Measurements from ENCODE around the gene JAGN1.
"Not testable (repeated sequence)": the region's sequence is repeated elsewhere in the genome, so short reads cannot be mapped to it uniquely, and the experiment has no call there.

JAGN1 gene

DNA sequence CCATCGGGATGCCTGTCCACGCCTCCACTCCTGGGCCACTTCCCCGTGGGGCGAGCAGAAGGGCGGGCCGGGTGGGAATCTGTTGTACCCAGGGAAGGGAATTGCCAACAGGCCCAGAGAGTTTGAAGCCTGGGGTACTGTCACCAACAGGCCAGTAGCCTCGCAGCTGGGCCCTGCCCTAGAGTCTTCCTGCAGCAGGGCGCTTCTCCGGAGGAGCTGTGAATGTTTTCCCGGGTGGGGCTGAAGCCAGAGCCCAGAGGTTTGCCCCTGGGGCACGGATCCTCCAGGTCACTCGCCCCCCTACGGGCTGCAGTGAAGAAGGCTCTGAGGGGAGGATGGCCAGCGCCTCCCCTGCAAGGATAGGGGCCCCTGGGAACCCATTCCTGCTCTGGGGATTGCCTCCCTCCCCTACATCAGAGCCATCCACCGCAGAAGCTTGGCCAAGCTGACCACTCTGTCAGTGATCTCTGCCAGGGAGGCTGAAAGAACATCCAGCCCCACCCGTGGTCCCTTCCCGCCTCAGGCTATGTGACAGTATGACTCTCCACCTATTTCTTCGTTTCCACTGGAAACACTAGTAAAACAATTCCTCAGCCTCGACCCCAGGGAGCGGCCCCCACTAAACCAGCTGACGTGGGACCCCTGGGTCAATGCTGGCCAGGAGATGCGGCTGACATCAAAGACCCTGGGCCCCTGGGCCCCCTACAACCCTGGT is 27.2 kb upstream of the JAGN1 start:
- H3K4me3 ChIP-seq (ENCODE audit: low read length), result no peak overlapping the region
- TF ChIP-seq, protein P1, sequence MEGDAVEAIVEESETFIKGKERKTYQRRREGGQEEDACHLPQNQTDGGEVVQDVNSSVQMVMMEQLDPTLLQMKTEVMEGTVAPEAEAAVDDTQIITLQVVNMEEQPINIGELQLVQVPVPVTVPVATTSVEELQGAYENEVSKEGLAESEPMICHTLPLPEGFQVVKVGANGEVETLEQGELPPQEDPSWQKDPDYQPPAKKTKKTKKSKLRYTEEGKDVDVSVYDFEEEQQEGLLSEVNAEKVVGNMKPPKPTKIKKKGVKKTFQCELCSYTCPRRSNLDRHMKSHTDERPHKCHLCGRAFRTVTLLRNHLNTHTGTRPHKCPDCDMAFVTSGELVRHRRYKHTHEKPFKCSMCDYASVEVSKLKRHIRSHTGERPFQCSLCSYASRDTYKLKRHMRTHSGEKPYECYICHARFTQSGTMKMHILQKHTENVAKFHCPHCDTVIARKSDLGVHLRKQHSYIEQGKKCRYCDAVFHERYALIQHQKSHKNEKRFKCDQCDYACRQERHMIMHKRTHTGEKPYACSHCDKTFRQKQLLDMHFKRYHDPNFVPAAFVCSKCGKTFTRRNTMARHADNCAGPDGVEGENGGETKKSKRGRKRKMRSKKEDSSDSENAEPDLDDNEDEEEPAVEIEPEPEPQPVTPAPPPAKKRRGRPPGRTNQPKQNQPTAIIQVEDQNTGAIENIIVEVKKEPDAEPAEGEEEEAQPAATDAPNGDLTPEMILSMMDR (conservative IDR thresholded peaks at IDR 0.05; ENCODE audit: low read depth, low read length), result no peak
- DNase-seq (ENCODE audit: low read depth), result no peak

DNA sequence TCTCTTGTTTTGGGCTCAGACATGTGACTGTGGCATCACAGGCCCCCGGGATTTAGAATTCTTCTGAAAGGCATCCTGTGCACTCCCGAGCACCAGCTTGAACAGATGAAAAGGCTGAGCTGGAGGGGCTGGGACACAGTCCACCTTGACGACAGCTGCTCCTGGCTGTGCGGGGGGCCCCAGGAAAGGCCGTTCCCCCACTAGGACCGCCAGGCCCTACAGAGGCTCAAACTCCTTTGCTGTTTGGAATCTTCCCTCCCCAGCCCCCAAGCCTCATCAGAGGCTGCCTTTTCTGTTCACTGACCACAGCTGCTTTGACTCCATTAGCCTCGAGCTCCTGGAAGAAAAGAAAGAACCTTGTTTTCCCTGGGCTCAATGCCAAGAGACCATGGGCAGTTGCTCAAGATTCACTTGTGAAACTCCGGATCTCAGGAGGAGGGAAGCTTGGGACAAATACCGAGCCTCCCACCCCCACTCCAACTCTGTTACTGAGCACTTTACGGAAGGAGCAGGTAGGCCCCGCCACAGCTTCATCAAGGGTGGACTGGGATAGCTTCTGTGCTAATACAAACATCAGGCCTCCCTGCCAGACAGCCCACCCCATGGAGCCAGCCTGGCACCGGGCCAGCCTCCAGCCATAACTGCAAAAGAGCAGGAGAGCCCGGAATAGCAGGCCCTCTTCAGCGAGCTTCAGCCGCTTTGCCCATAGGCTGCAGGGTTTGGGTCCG is 26.0 kb upstream of the JAGN1 start:
- no peak overlapping the region for H3K4me3 ChIP-seq (ENCODE audit: low read length)
- peak; percentile 64 for DNase-seq (ENCODE audit: low read depth)
- TF ChIP-seq, protein P1 (conservative IDR thresholded peaks at IDR 0.05; ENCODE audit: low read depth, low read length), result no peak

DNA sequence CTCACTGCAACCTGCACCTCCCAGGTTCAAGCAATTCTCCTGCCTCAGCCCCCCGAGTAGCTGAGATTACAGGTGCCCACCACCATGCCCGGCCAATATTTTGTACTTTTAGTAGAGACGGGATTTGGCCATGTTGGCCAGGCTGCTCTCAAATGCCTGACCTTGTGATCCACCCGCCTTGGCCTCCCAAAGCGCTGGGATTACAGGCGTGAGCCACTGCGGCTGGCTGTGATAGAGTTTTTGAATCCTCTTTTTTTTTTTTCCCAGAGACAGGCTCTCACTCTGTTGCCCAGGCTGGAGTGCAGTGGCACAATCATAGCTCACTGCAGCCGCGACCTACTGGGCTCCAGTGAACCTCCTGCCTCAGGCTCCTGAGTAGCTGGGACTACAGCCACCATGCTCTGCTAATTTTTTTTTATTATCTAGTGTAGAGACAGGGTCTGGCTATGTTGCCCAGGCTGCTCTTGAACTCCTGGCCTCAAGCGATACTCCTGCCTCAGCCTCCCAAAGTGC is 25.2 kb upstream of the JAGN1 start:
- H3K4me3 ChIP-seq (ENCODE audit: low read length), result not testable (repeated sequence)

DNA sequence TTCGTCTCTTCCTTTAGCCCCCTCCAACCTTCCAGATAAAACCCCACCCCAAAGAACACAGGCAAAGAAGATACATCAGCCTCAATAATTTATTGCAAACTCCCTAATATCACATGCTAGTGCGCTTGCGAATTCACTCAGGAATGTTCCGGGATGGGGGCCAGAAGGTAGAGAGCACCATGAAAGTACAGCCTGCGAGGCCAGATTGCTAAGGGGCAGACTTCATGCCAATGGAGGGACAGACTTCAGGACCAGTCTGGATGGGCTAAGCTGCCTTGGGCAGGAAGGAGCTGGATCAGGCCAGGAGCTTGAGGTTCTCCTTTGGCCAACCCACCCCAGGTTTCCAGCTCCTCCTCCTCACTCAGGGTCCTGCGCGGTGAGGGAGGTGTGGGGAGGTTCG is 23.8 kb upstream of the JAGN1 start:
- TF ChIP-seq, protein P1 (conservative IDR thresholded peaks at IDR 0.05; ENCODE audit: low read depth, low read length), result no peak
- no peak for DNase-seq (ENCODE audit: low read depth)
- no peak overlapping the region for H3K4me3 ChIP-seq (ENCODE audit: low read length)

More for the DNA sequence above, 25.2 kb upstream of the JAGN1 start:
- not testable (repeated sequence) for DNase-seq (ENCODE audit: low read depth)

DNA sequence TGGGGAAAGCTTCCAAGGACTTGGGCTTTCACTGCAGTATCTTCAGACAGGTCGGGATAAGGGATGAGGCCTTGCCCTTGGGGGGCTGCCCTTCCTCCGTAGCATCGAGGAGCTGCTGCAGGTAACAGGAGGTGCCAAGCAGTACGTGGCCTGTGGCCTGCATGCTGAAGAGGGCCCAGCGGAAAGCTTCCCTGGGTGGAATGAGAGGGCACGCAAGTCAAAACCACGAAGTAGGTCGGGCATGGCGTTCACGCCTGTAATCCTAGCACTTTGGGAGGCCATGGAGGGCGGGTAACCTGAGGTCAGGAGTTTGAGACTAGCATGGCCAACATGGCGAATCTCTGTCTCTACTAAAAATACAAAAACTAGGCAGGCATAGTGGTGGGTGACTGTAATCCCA is 23.3 kb upstream of the JAGN1 start:
- DNase-seq (ENCODE audit: low read depth), result no peak
- no peak overlapping the region for H3K4me3 ChIP-seq (ENCODE audit: low read length)
- TF ChIP-seq, protein P1 (conservative IDR thresholded peaks at IDR 0.05; ENCODE audit: low read depth, low read length), result no peak

DNA sequence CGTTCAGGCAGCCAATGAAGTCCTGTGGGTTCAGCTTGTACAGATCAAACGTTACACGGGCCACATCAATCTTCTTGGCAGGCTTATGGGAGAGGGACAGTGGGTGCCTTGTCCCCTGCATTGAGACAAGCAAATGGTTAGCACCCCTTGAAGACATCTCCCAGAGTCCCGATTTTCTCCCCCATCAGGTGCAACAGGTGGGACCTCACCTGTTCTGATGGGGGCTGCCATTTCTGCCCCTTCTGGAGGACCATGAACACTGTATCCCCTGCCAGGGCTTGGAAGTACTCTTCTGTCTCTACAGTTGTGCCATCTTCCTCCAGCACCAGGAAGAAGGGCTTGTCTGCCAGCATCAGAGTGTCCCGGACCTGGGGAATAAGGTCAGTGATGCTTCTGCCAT is 20.5 kb upstream of the JAGN1 start:
- TF ChIP-seq, protein P1 (conservative IDR thresholded peaks at IDR 0.05; ENCODE audit: low read depth, low read length), result no peak
- no peak overlapping the region for H3K4me3 ChIP-seq (ENCODE audit: low read length)
- DNase-seq (ENCODE audit: low read depth), result no peak

DNA sequence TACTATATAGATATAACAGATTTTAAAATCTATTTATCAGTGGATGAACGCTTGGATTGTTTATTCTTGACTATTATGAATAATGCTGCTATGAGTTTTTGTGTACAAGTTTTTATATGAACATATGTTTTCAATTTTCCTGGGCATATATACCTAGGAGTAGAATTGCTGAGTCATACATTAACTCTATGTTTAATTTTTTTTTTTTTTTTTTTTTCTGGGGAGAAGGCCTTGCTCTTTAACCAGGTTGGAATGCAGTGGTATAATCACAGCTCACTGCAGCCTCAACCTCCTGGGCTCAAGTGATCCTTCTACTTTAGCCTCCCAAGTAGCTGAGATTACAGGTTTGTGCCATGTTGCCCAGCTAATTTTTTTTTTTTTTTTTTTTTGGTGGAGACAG is 19.4 kb upstream of the JAGN1 start:
- TF ChIP-seq, protein P1 (conservative IDR thresholded peaks at IDR 0.05; ENCODE audit: low read depth, low read length), result no peak
- no peak for DNase-seq (ENCODE audit: low read depth)
- no peak overlapping the region for H3K4me3 ChIP-seq (ENCODE audit: low read length)

DNA sequence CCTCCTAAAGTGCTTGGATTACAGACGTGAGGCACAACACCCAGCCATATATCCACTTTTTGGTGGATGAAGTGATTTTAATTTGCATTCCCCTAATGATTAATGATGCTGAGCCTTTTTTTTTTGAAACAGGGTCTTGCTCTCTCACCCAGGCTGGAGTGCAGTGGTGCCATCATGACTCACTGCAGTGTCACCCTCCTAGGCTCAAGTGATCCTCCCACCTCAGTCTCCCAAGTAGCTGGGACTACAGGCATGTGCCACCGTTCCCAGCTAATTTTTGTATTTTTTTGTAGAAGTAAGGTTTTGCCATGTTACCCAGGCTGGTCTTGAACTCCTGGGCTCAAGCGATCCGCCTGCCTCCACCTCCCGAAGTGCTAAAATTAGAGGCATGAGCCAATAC is 18.3 kb upstream of the JAGN1 start:
- H3K4me3 ChIP-seq (ENCODE audit: low read length); DNase-seq (ENCODE audit: low read depth): not testable (repeated sequence)

Measured in retinal pigment epithelial cell (primary cell).